Measurements from ENCODE around the gene MYLK.

- TF ChIP-seq CTCF (IDR thresholded peaks at IDR 0.05) (no peak), EZH2 (IDR thresholded peaks at IDR 0.05; ENCODE audit: borderline replicate concordance, insufficient read depth, low read depth, low read length, poor library complexity, severe bottlenecking) (no peak)
Measured at GRCh38 chr3:123684209-123684608, 199.9 kb downstream of the MYLK start.

Data from B cell (primary cell).